K562 (cell line): Measurements from ENCODE around the gene GRK1. TPM values are rescaled to one million over a fixed set of nuclear protein-coding genes. Genes with fewer than 3 reads are reported as not detected.
A peak's percentile ranks its signal among the peaks of the same experiment; 100 is the strongest.

Experiments used
- CBX1 ChIP-seq: sonication (generic); IDR thresholded peaks from 2 replicates; pipeline ENCODE4 v1.6.1; 2016; ENCODE audit warnings: antibody characterized with exemption, low read depth, mild to moderate bottlenecking
- CHD4 ChIP-seq: fragments of 200-600 bp; sonication (generic); IDR thresholded peaks from 3 replicates; pipeline ENCODE4 v1.6.1; 2012; ENCODE audit warnings: low read depth, mild to moderate bottlenecking, mixed read lengths, low read length, inconsistent platforms; ENCODE audit not compliant: insufficient read depth, insufficient replicate concordance, poor library complexity, severe bottlenecking
- CXXC5 ChIP-seq: fragments of 250-450 bp; sonication (Bioruptor Pico); IDR thresholded peaks from 2 replicates; pipeline ENCODE4 v1.8.0; 2022; ENCODE audit warnings: inconsistent platforms, mild to moderate bottlenecking, moderate library complexity
- DPF2 ChIP-seq: fragments of 450-650 bp; IDR thresholded peaks from 2 replicates; pipeline ENCODE4 v1.6.1; 2016
- ESRRA ChIP-seq: fragments of 450-650 bp; IDR thresholded peaks from 2 replicates; pipeline ENCODE4 v1.6.1; 2014; ENCODE audit warnings: low read depth, mild to moderate bottlenecking, moderate library complexity, borderline replicate concordance
- KLF1 ChIP-seq: fragments of 450-650 bp; IDR thresholded peaks from 2 replicates; pipeline ENCODE4 v1.6.1; 2016; ENCODE audit warnings: missing genetic modification characterization, missing compliant biosample characterization
- KLF10 ChIP-seq: fragments of 250-450 bp; sonication (Bioruptor Pico); IDR thresholded peaks from 2 replicates; pipeline ENCODE4 v1.6.1; 2021; ENCODE audit warnings: matching md5 sums
- L3MBTL2 ChIP-seq: fragments of 450-650 bp; IDR thresholded peaks from 2 replicates; pipeline ENCODE4 v1.6.1; 2016; ENCODE audit warnings: mild to moderate bottlenecking, moderate library complexity
- MTA3 ChIP-seq: fragments of 450-650 bp; formaldehyde crosslinking; IDR thresholded peaks from 2 replicates; pipeline ENCODE4 v1.6.1; 2017; ENCODE audit warnings: mild to moderate bottlenecking, borderline replicate concordance
- NR2C1 ChIP-seq, 2 experiments: fragments of 450-650 bp; IDR thresholded peaks; 2 replicates each; pipeline ENCODE4 v1.6.1; 2017; ENCODE audit warnings: mild to moderate bottlenecking in 2 of 2, antibody characterized with exemption in 1 of 2, inconsistent platforms in 1 of 2, missing compliant biosample characterization in 1 of 2, missing genetic modification characterization in 1 of 2
- RAD21 ChIP-seq, 2 experiments: fragments of 250-450 bp in 1 of 2; fragments of 450-650 bp in 1 of 2; sonication (Bioruptor Pico) in 1 of 2; formaldehyde crosslinking in 1 of 2; IDR thresholded peaks in 1 of 2; conservative IDR thresholded peaks in 1 of 2; 2 replicates each; pipeline versions ENCODE4 v1.4.0 to v1.8.0; 2020 to 2022; ENCODE audit warnings: mild to moderate bottlenecking in 2 of 2, moderate library complexity in 1 of 2
- SMC3 ChIP-seq: conservative IDR thresholded peaks from 2 replicates; pipeline ENCODE4 v1.6.1; 2011; ENCODE audit warnings: low read depth, low read length, improper control_type of control experiment; ENCODE audit not compliant: insufficient read depth
- STAT5B ChIP-seq: fragments of 250-450 bp; sonication (Bioruptor Pico); IDR thresholded peaks from 2 replicates; pipeline ENCODE4 v1.8.0; 2021; ENCODE audit warnings: mild to moderate bottlenecking, inconsistent platforms
- TEAD4 ChIP-seq, 2 experiments: sonication (generic) in 1 of 2; formaldehyde crosslinking in 1 of 2; IDR thresholded peaks; 2 replicates each; pipeline versions ENCODE4 v1.6.1 to v1.8.0; 2012 to 2022; ENCODE audit warnings: borderline replicate concordance in 1 of 2, inconsistent platforms in 1 of 2, low read length in 1 of 2, mild to moderate bottlenecking in 1 of 2, missing genetic modification reagents in 1 of 2
- XRCC4 ChIP-seq: IDR thresholded peaks from one replicate; pipeline ENCODE4 v1.6.1; 2011; ENCODE audit not compliant: insufficient read depth, insufficient read length; ENCODE audit errors: extremely low read depth
- ZFX ChIP-seq: sonication (generic); formaldehyde crosslinking; IDR thresholded peaks from 2 replicates; pipeline ENCODE4 v1.8.0; 2022; ENCODE audit warnings: mild to moderate bottlenecking, missing genetic modification reagents, moderate library complexity
- polyA plus RNA-seq, 8 experiments: library from polyadenylated mRNA; depleted of rRNA in 4 of 8; stranded (reverse) in 5 of 8; unstranded in 3 of 8; fragments of >200 nt; fragmentation: Nextera tagmentation in 2 of 8; fragmentation: Illumina TruSeq in 1 of 8; extraction: Ambion mirVana in 2 of 8; extraction: Trizol in 1 of 8; gene quantifications; 2 replicates each; pipeline versions ENCODE4 v1.2.1 to v1.2.3, GENCODE V29; 2011 to 2014; ENCODE audit warnings: inconsistent platforms in 1 of 8, missing spikeins in 1 of 8
- total RNA-seq, 7 experiments: library from RNA; depleted of rRNA in 6 of 7; stranded (reverse); fragments of >200 nt in 6 of 7; fragmentation: Illumina TruSeq in 2 of 7; extraction: Trizol in 2 of 7; gene quantifications; 2 replicates each; pipeline versions ENCODE4 v1.2.1 to v1.2.3, GENCODE V29; 2011 to 2021; ENCODE audit warnings: low replicate concordance in 1 of 7
- TF ChIP-seq, protein P1 (sequence below): fragments of 450-650 bp; formaldehyde crosslinking; IDR thresholded peaks from 2 replicates; pipeline ENCODE4 v1.4.0; 2020; ENCODE audit warnings: mild to moderate bottlenecking, moderate library complexity
- TF ChIP-seq, protein P2 (sequence below): sonication (generic); formaldehyde crosslinking; IDR thresholded peaks from 2 replicates; pipeline ENCODE4 v1.8.1; 2022; ENCODE audit warnings: missing genetic modification reagents
- TF ChIP-seq, protein P3 (sequence below): fragments of 450-650 bp; IDR thresholded peaks from 2 replicates; pipeline ENCODE4 v1.6.1; 2014; ENCODE audit warnings: low read depth, mild to moderate bottlenecking, moderate library complexity, borderline replicate concordance
- TF ChIP-seq, protein P4 (sequence below): fragments of 450-650 bp; IDR thresholded peaks from 2 replicates; pipeline ENCODE4 v1.6.1; 2018; ENCODE audit not compliant: partially characterized antibody

Gene GRK1
- total and polyA plus RNA-seq, 9 of the 15 experiments (the other 6 are each of a cell fraction or from before 2014, with no cell fraction given) = 0.09 TPM; not detected in 8

DNA sequence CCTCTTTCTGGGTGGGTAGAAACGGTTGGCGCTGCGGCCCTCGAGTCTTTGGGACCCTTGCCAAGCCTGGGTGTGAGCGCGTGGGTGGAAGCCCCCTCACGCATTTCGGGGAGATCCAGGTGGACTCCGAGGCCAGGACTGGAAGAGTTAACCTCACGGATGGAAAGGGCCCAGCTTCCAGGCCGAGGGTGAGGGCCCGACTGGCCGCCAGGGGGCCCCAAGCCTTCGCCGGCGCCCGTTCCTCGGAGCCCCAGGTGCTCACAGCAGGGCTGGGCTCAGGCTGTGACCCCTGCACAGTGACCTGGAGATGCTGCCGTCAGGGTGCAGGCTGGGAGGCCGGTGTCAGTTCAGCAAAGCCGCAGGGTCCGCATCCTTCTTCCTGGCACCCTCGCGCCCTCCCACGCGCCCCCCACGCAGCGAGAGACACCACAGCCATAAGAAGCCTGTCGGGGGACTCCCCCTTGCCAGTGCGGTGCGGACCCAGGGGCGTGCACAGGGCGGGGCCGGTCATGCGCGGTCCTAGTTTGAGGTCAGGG is 57.8 kb downstream of the GRK1 start (continued):
- TF ChIP-seq, protein P1, sequence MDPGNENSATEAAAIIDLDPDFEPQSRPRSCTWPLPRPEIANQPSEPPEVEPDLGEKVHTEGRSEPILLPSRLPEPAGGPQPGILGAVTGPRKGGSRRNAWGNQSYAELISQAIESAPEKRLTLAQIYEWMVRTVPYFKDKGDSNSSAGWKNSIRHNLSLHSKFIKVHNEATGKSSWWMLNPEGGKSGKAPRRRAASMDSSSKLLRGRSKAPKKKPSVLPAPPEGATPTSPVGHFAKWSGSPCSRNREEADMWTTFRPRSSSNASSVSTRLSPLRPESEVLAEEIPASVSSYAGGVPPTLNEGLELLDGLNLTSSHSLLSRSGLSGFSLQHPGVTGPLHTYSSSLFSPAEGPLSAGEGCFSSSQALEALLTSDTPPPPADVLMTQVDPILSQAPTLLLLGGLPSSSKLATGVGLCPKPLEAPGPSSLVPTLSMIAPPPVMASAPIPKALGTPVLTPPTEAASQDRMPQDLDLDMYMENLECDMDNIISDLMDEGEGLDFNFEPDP (CRISPR knock-in tag) = no peak
- TF ChIP-seq KLF10 (CRISPR knock-in tag) = no peak
- TF ChIP-seq TEAD4 (IDR thresholded peaks at IDR 0.05; ENCODE audit: low read length) = no peak
- no peak for TF ChIP-seq TEAD4 (CRISPR knock-in tag; IDR thresholded peaks at IDR 0.05; ENCODE audit: borderline replicate concordance)
- TF ChIP-seq ZFX = no peak
- TF ChIP-seq CHD4 = no peak
- TF ChIP-seq, protein P2, sequence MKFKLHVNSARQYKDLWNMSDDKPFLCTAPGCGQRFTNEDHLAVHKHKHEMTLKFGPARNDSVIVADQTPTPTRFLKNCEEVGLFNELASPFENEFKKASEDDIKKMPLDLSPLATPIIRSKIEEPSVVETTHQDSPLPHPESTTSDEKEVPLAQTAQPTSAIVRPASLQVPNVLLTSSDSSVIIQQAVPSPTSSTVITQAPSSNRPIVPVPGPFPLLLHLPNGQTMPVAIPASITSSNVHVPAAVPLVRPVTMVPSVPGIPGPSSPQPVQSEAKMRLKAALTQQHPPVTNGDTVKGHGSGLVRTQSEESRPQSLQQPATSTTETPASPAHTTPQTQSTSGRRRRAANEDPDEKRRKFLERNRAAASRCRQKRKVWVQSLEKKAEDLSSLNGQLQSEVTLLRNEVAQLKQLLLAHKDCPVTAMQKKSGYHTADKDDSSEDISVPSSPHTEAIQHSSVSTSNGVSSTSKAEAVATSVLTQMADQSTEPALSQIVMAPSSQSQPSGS = no peak
- no peak for TF ChIP-seq CBX1
- TF ChIP-seq, protein P3, sequence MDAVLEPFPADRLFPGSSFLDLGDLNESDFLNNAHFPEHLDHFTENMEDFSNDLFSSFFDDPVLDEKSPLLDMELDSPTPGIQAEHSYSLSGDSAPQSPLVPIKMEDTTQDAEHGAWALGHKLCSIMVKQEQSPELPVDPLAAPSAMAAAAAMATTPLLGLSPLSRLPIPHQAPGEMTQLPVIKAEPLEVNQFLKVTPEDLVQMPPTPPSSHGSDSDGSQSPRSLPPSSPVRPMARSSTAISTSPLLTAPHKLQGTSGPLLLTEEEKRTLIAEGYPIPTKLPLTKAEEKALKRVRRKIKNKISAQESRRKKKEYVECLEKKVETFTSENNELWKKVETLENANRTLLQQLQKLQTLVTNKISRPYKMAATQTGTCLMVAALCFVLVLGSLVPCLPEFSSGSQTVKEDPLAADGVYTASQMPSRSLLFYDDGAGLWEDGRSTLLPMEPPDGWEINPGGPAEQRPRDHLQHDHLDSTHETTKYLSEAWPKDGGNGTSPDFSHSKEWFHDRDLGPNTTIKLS = no peak
- TF ChIP-seq DPF2 = no peak
- TF ChIP-seq XRCC4 = no peak
- no peak for TF ChIP-seq KLF1
- no peak for TF ChIP-seq L3MBTL2
- peak; percentile 43; the same call in 1 of the 2 replicates for TF ChIP-seq SMC3
- TF ChIP-seq MTA3 = no peak; the same call in 1 of the 2 replicates
- TF ChIP-seq ESRRA = peak; percentile 73
- peak; percentile 31 to 69; a peak in 3 of 4 replicates for TF ChIP-seq RAD21 (CRISPR knock-in tag; conservative IDR thresholded peaks at IDR 0.05 in 1 of 2, IDR thresholded peaks at IDR 0.05 in 1 of 2)
- TF ChIP-seq NR2C1 (IDR thresholded peaks at IDR 0.05) = 0 out of 2 replicates have a peak, but pooled peaks have one; percentile 17
- peak; percentile 65 for TF ChIP-seq NR2C1 (tag; IDR thresholded peaks at IDR 0.05)
- no peak for TF ChIP-seq STAT5B (CRISPR knock-in tag)
- peak; percentile 36; the same call in 1 of the 2 replicates for TF ChIP-seq CXXC5
- TF ChIP-seq, protein P4, sequence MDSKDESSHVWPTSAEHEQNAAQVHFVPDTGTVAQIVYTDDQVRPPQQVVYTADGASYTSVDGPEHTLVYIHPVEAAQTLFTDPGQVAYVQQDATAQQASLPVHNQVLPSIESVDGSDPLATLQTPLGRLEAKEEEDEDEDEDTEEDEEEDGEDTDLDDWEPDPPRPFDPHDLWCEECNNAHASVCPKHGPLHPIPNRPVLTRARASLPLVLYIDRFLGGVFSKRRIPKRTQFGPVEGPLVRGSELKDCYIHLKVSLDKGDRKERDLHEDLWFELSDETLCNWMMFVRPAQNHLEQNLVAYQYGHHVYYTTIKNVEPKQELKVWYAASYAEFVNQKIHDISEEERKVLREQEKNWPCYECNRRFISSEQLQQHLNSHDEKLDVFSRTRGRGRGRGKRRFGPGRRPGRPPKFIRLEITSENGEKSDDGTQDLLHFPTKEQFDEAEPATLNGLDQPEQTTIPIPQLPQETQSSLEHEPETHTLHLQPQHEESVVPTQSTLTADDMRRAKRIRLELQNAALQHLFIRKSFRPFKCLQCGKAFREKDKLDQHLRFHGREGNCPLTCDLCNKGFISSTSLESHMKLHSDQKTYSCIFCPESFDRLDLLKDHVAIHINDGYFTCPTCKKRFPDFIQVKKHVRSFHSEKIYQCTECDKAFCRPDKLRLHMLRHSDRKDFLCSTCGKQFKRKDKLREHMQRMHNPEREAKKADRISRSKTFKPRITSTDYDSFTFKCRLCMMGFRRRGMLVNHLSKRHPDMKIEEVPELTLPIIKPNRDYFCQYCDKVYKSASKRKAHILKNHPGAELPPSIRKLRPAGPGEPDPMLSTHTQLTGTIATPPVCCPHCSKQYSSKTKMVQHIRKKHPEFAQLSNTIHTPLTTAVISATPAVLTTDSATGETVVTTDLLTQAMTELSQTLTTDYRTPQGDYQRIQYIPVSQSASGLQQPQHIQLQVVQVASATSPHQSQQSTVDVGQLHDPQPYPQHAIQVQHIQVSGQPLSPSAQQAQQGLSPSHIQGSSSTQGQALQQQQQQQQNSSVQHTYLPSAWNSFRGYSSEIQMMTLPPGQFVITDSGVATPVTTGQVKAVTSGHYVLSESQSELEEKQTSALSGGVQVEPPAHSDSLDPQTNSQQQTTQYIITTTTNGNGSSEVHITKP = peak; percentile 24
